Cardiac muscle cell (in vitro differentiated cells and primary cell): ENCODE measurements around the gene TRPC6. TPM values are rescaled to one million over a fixed set of nuclear protein-coding genes. Genes with fewer than 3 reads are reported as not detected.

Experiments
- DNase-seq, 2 donors: peaks; one replicate each; pipeline versions ENCODE4 v3.0.0 to v3.0.0-alpha.2; 2010 to 2017; ENCODE audit warnings: low read depth in 1 of 2, low spot score in 1 of 2
- H3K27ac ChIP-seq: fragments of 200-600 bp; sonication (generic); 2 replicates; pipeline ENCODE4 v1.5.1; 2016
- H3K27me3 ChIP-seq: fragments of 200-600 bp; sonication (generic); 2 replicates; pipeline ENCODE4 v1.6.0; 2016; ENCODE audit warnings: control low read depth
- H3K36me3 ChIP-seq: fragments of 200-600 bp; sonication (generic); 2 replicates; pipeline ENCODE4 v1.5.1; 2016; ENCODE audit warnings: control low read depth
- H3K4me1 ChIP-seq: fragments of 200-600 bp; sonication (generic); 2 replicates; pipeline ENCODE4 v1.8.1; 2017; ENCODE audit warnings: low read depth, mild to moderate bottlenecking, mixed run types
- H3K4me3 ChIP-seq: fragments of 200-600 bp; sonication (generic); 2 replicates; pipeline ENCODE4 v1.5.1; 2016; ENCODE audit warnings: mild to moderate bottlenecking
- H3K9me3 ChIP-seq: fragments of 200-600 bp; sonication (generic); 2 replicates; pipeline ENCODE4 v1.5.1; 2017; ENCODE audit warnings: low read depth, mild to moderate bottlenecking, control low read depth
- CTCF ChIP-seq: IDR thresholded peaks from 2 replicates; pipeline ENCODE4 v1.5.1; 2012; ENCODE audit warnings: low read depth, mild to moderate bottlenecking, low read length
- polyA plus RNA-seq: library from polyadenylated mRNA; unstranded; fragments of >200 nt; fragmentation: Nextera tagmentation; extraction: Ambion mirVana; gene quantifications from 2 replicates; pipeline ENCODE4 v1.2.1, GENCODE V29; 2016
- total RNA-seq: library from RNA; depleted of rRNA; stranded (reverse); fragments of >200 nt; gene quantifications from 2 replicates; pipeline ENCODE4 v1.2.3, GENCODE V29; 2016

TRPC6 gene
- total and polyA plus RNA-seq, 2 experiments from 2014 or later: not detected

GRCh38 chr11:101555366-101555765 is 28.4 kb downstream of the TRPC6 start:
- H3K27me3 ChIP-seq: no peaks in the 10 kb centered on the region
- H3K4me3 ChIP-seq: no peak overlapping the region
- H3K4me1 ChIP-seq: no peaks in the 10 kb centered on the region
- H3K9me3 ChIP-seq: no peaks in the 10 kb centered on the region
- no peak for DNase-seq
- H3K27ac ChIP-seq: no peak overlapping the region
- no peaks in the 10 kb centered on the region for H3K36me3 ChIP-seq
- no peak for TF ChIP-seq CTCF

DNA sequence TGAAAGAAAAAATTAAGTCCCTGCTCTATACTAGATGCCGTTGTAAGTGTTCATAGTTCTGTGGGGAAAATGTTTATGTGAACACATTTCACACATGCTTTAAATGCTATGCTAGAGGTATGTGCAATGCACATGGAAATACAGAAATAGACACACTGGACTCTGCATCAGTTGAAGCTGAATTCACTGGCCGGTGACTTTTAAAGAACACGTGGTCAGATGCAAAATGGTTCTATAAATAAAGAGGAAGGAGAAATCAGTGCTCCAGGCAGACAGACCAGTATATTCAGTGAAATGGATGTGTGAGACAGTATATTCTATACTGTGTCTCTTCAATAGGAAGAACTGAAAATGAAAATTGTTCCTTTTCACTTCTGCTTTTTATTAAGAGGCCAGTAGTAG is 29.9 kb downstream of the TRPC6 start:
- no peaks in the 10 kb centered on the region for H3K4me1 ChIP-seq
- no peak overlapping the region for H3K4me3 ChIP-seq
- H3K36me3 ChIP-seq: no peaks in the 10 kb centered on the region
- no peak overlapping the region for H3K27ac ChIP-seq
- TF ChIP-seq CTCF: no peak
- DNase-seq: no peak
- no peaks in the 10 kb centered on the region for H3K9me3 ChIP-seq
- H3K27me3 ChIP-seq: no peaks in the 10 kb centered on the region

DNA sequence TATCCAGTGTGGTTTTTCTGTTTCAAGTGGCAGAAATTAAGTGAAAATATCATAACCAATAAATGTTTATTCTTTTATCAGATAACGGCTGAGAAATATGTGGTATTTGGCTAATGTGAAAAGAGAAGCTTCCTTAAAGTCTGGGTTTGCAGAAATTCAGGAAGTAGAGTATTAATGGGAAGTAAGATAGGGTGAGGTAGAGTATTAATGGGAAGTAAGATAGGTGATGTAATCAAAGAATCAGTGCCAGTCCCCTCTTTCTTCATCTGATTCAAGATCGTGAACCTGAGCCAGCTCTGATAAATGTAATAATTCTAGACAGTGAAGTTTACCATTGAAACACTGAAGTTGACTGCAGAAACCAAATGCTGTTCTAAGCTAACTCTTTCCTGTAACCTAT is 30.9 kb downstream of the TRPC6 start:
- no peaks in the 10 kb centered on the region for H3K27me3 ChIP-seq
- no peak overlapping the region for H3K4me3 ChIP-seq
- H3K4me1 ChIP-seq: no peaks in the 10 kb centered on the region
- no peak overlapping the region for H3K27ac ChIP-seq
- TF ChIP-seq CTCF: no peak
- H3K36me3 ChIP-seq: no peaks in the 10 kb centered on the region
- no peak for DNase-seq
- H3K9me3 ChIP-seq: no peaks in the 10 kb centered on the region

GRCh38 chr11:101528541-101528940 is 55.3 kb downstream of the TRPC6 start:
- Histone ChIP-seq H3K27me3 (no peaks in the 10 kb centered on the region), H3K27ac (no peak overlapping the region), H3K9me3 (no peaks in the 10 kb centered on the region), H3K36me3 (no peaks in the 10 kb centered on the region), H3K4me1 (no peaks in the 10 kb centered on the region), H3K4me3 (no peak overlapping the region)
- no peak for DNase-seq
- no peak for TF ChIP-seq CTCF

DNA sequence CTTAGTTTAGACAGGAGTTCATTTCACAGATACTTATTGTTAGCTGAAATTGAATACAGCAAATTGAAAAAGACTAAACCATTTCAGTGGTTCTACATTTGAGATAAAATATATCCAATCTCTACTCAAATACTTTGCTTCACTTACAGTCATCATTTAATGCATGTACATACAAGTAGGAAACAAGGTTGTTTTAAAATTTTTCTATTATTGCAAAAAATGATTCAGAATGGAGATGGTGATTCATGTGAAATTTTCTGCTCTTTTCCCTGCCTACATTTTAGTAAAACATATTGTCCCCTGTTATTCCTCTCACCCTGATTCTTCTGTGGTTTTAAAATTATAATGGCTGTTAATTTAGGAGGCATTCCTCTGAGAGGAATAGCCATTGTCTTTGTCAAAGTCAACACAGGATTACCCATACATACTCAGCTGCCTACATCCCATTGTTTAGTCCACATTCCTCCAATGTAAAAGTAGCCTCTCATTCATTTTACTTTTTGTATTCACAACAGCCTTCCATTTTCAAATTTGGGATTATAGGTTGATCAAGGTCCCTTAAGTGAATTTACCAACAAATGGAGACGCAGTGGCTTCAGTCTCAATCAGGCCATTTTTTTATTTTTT is 60.1 kb downstream of the TRPC6 start:
- TF ChIP-seq CTCF: no peak
- no peaks in the 10 kb centered on the region for H3K9me3 ChIP-seq
- H3K27ac ChIP-seq: no peak overlapping the region
- H3K36me3 ChIP-seq: no peaks in the 10 kb centered on the region
- H3K4me3 ChIP-seq: no peak overlapping the region
- DNase-seq: no peak
- H3K4me1 ChIP-seq: no peaks in the 10 kb centered on the region
- no peaks in the 10 kb centered on the region for H3K27me3 ChIP-seq

- H3K27me3 ChIP-seq: no peaks in the 10 kb centered on the region
- H3K4me3 ChIP-seq: no peak overlapping the region
- no peak for TF ChIP-seq CTCF
- no peaks in the 10 kb centered on the region for H3K4me1 ChIP-seq
- DNase-seq: no peak
- H3K9me3 ChIP-seq: no peaks in the 10 kb centered on the region
- H3K27ac ChIP-seq: no peak overlapping the region
- no peaks in the 10 kb centered on the region for H3K36me3 ChIP-seq
Measured at GRCh38 chr11:101523193-101523592, 60.6 kb downstream of the TRPC6 start.
